ENCODE measurements around the gene SLC41A2. TPM values are rescaled to one million over a fixed set of nuclear protein-coding genes. Genes with fewer than 3 reads are reported as not detected.

Gene SLC41A2
- total and polyA plus RNA-seq, 2 of the 4 experiments (the other 2 are of a cell fraction): 1.5 to 6.8 TPM

DNA sequence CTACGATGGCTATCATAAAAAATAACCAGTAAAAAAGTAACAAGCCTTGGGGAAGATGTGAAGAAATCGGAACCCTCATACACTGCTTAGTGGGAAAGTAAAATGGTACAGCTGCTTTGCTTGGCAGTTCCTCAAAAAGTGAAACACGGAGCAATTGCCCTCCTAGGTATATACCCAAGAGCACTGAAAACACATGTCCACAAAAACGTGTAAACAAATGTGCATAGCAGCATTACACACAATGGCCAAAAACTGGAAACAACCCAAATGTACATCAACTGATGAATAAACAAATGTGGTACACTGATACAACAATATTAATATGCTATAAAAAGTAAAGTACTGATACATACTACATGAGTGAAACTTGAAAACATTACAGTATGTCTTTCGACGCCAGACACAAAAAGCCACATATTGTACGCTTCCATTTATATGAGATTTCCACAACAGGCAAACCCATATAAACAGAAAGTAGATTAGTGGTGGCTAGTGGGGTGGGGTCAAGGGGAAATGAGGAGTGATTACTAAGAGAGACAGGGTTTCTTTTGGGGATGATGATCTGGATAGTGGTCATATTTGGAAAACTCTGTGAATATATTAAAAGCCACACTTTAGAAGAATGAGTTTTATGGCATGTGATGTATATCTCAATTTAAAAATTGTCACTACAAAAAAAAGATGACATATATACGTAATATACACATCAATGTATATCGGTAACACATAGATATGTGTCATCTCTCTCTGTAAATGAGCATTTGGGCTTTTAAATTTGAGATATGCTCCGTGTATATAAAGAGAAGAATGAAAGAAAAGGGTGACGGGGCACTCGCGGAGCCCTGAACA, 996 bp downstream of the SLC41A2 start:
- CTCF ChIA-PET: no interaction called here
- H2BK120ac ChIP-seq (ENCODE audit: low read depth, low read length): no peak overlapping the region
- no peaks in the 10 kb centered on the region for H3K36me3 ChIP-seq (ENCODE audit: control insufficient read depth, insufficient read depth, low read length)
- no peak overlapping the region for H2BK15ac ChIP-seq (ENCODE audit: low read depth, low read length)
- H2AK5ac ChIP-seq (ENCODE audit: low read depth, low read length): no peak overlapping the region
- peak overlapping the region; percentile 82 for H2AK9ac ChIP-seq (replicated peaks; ENCODE audit: low read depth, low read length, poor library complexity)
- peak overlapping the region; percentile 62 for H3K4me3 ChIP-seq (ENCODE audit: insufficient read depth, low read depth, low read length)
- no peak overlapping the region for H2BK5ac ChIP-seq (ENCODE audit: low read depth, low read length, poor library complexity, severe bottlenecking)
- in situ Hi-C loops (cut with MboI; ENCODE audit: low sequenced_read_pairs): no loop called here
- H3K56ac ChIP-seq (ENCODE audit: extremely low read depth, insufficient read depth, low read length): no peak overlapping the region
- no peaks in the 10 kb centered on the region for H3K9me3 ChIP-seq (ENCODE audit: control insufficient read depth, insufficient read depth, low read length)
- peak overlapping the region; percentile 85 for H3K4me2 ChIP-seq (ENCODE audit: low read depth, low read length)
- H4K20me1 ChIP-seq (ENCODE audit: insufficient read depth, low read length): no peaks in the 10 kb centered on the region
- intact Hi-C loops (cut with micrococcal nuclease): no loop called here
- peaks cover 10% of the 10 kb centered on the region for H3K4me1 ChIP-seq (ENCODE audit: control insufficient read depth, insufficient read depth, low read length)
- DNase-seq (peak; percentile 24), ATAC-seq (ENCODE audit: low read depth) (no peak)
- H3K27me3 ChIP-seq (ENCODE audit: control insufficient read depth, insufficient read depth, low read length): peaks cover 24% of the 10 kb centered on the region
- no peak overlapping the region for H4K5ac ChIP-seq (ENCODE audit: low read depth, low read length)
- dilution Hi-C loops (cut with HindIII; ENCODE audit: low sequenced_read_pairs, unreplicated experiment): no loop called here
- H2AFZ ChIP-seq (replicated peaks; ENCODE audit: low read length, poor library complexity): peak overlapping the region; percentile 96
- H4K91ac ChIP-seq (ENCODE audit: insufficient read depth, low read depth, low read length): no peak overlapping the region
- H3K23ac ChIP-seq (ENCODE audit: low read depth, low read length): no peak overlapping the region
- no peak for TF ChIP-seq CHD1 (IDR thresholded peaks at IDR 0.05; ENCODE audit: low read depth, low read length)
- TF ChIP-seq, protein P1, sequence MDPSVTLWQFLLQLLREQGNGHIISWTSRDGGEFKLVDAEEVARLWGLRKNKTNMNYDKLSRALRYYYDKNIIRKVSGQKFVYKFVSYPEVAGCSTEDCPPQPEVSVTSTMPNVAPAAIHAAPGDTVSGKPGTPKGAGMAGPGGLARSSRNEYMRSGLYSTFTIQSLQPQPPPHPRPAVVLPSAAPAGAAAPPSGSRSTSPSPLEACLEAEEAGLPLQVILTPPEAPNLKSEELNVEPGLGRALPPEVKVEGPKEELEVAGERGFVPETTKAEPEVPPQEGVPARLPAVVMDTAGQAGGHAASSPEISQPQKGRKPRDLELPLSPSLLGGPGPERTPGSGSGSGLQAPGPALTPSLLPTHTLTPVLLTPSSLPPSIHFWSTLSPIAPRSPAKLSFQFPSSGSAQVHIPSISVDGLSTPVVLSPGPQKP (IDR thresholded peaks at IDR 0.05; ENCODE audit: borderline replicate concordance, low read depth, low read length): no peak
- POLR2A ChIA-PET (ENCODE audit: unreplicated experiment): no interaction called here
- WGBS, 2 experiments (ENCODE audit: extremely low coverage in 2 of 2, insufficient read length in 1 of 2): no CpG with 5 or more reads among the region's 13 CpGs
- H4K8ac ChIP-seq (ENCODE audit: low read depth in 2 of 2, low read length in 2 of 2): no peak overlapping the region
- H3K14ac ChIP-seq (replicated peaks; ENCODE audit: low read depth, low read length): no peak overlapping the region
- H3K9me1 ChIP-seq (ENCODE audit: insufficient read depth, low read length): no peaks in the 10 kb centered on the region
- H2BK20ac ChIP-seq (ENCODE audit: low read depth, low read length): no peak overlapping the region
- H3K9ac ChIP-seq (ENCODE audit: low read depth, low read length): no peak overlapping the region; the same call in 1 of the 2 replicates
- BruUV-seq (replicated peaks): no TSS peak
- H3K79me1 ChIP-seq (ENCODE audit: low read depth in 1 of 2, low read length in 2 of 2): no peaks in the 10 kb centered on the region
- no peak overlapping the region for H3K27ac ChIP-seq (ENCODE audit: insufficient read depth, low read length)
- H3K4ac ChIP-seq (ENCODE audit: low read depth, low read length): no peak overlapping the region
- H3K18ac ChIP-seq (ENCODE audit: low read depth, low read length): no peak overlapping the region
